Measurements from ENCODE around the gene FBXO5. TPM values are rescaled to one million over a fixed set of nuclear protein-coding genes. Genes with fewer than 3 reads are reported as not detected.

FBXO5 gene
- total and polyA plus RNA-seq, 4 donors, result 1.8 to 10.5 (median 3.5) TPM

DNA sequence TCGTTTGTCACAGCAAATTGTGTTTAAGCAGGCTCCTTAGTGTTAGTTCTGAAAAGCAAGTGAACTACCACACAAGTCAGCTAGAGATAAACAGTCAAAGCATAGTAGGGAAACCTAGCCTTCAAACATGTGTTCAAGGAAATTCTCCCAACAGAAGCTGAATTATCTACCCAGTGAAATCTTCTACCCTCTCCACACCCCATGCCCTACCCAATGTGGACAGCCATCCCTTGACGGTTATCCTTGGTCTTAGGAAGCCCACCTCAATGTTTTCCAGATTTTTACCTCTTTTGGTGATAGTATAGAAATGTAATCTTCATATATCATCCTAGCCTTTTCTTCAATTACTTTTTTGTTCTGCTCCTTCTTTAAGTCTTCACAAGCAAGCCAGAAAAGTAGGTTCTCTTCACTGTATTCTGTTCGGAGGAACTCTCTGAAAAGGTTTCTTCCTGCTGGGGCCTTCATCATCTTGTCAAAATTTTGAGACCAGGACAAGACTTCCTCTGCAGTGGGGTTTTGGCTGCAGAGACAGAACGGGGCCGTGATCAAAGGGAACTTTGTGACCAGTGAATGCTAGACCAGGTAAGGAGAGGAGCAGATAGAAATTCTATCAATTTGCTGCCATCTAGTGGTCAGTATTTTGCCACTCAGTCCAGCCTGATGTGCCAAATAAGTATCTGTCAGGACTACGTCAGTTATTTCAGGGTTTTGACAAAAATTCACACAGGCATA is 41.3 kb upstream of the FBXO5 start:
- no peaks in the 10 kb centered on the region for H3K36me3 ChIP-seq (ENCODE audit: control insufficient read depth in 4 of 4, insufficient read depth in 4 of 4, low read length in 4 of 4)
- ATAC-seq (ENCODE audit: insufficient read depth, low FRiP score) (peak; percentile 86), DNase-seq (peak; percentile 17 to 67 (median 45))
- H3K27ac ChIP-seq (ENCODE audit: low read depth in 1 of 2, low read length in 1 of 2), result no peak overlapping the region
- H3K27me3 ChIP-seq (ENCODE audit: control insufficient read depth in 3 of 3, insufficient read depth in 3 of 3, low read length in 2 of 3), result no peaks in the 10 kb centered on the region
- TF ChIP-seq, protein P1, sequence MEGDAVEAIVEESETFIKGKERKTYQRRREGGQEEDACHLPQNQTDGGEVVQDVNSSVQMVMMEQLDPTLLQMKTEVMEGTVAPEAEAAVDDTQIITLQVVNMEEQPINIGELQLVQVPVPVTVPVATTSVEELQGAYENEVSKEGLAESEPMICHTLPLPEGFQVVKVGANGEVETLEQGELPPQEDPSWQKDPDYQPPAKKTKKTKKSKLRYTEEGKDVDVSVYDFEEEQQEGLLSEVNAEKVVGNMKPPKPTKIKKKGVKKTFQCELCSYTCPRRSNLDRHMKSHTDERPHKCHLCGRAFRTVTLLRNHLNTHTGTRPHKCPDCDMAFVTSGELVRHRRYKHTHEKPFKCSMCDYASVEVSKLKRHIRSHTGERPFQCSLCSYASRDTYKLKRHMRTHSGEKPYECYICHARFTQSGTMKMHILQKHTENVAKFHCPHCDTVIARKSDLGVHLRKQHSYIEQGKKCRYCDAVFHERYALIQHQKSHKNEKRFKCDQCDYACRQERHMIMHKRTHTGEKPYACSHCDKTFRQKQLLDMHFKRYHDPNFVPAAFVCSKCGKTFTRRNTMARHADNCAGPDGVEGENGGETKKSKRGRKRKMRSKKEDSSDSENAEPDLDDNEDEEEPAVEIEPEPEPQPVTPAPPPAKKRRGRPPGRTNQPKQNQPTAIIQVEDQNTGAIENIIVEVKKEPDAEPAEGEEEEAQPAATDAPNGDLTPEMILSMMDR (IDR thresholded peaks at IDR 0.05; ENCODE audit: control extremely low read depth, extremely low read depth), result peak; percentile 59
- no peak overlapping the region for H3K4me3 ChIP-seq
- no peak overlapping the region for H3K9ac ChIP-seq (ENCODE audit: insufficient read depth in 1 of 2, low read length in 2 of 2)
- H3K4me1 ChIP-seq (ENCODE audit: control insufficient read depth in 5 of 5, insufficient read depth in 5 of 5, low read length in 5 of 5), result no peaks in the 10 kb centered on the region
- H3K9me3 ChIP-seq (ENCODE audit: control insufficient read depth in 4 of 4, insufficient read depth in 3 of 4, low read length in 3 of 4), result no peaks in the 10 kb centered on the region
- WGBS, 2 donors, result 43 to 44% methylated on average over 6 of the region's 6 CpGs

DNA sequence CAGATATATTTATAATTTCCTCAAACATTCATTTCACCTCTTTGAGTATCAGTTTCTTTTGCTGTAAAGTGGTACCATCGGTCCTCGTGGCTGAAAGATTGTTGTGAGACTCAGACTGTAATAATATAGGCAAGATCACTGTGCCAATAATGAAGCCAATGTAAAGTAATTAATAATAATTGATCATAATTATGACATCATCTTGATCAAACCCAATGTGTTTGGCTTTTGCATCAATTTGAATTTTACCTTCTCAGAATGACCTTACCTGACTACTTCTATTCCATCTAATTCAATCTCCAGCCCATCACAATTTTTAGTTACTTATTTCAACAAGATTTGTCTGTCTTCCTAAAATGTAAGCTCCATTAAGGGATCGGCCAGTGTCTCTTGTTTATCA is 35.5 kb upstream of the FBXO5 start:
- Histone ChIP-seq H3K27ac (ENCODE audit: low read depth in 1 of 2, low read length in 1 of 2) (no peak overlapping the region), H3K9ac (ENCODE audit: insufficient read depth in 1 of 2, low read length in 2 of 2) (no peak overlapping the region), H3K9me3 (ENCODE audit: control insufficient read depth in 4 of 4, insufficient read depth in 3 of 4, low read length in 3 of 4) (no peaks in the 10 kb centered on the region), H3K27me3 (ENCODE audit: control insufficient read depth in 3 of 3, insufficient read depth in 3 of 3, low read length in 2 of 3) (no peaks in the 10 kb centered on the region), H3K4me1 (ENCODE audit: control insufficient read depth in 5 of 5, insufficient read depth in 5 of 5, low read length in 5 of 5) (no peaks in the 10 kb centered on the region), H3K36me3 (ENCODE audit: control insufficient read depth in 4 of 4, insufficient read depth in 4 of 4, low read length in 4 of 4) (no peaks in the 10 kb centered on the region), H3K4me3 (no peak overlapping the region)
- no peak for ATAC-seq (ENCODE audit: insufficient read depth, low FRiP score)
- 93 to 96% methylated on average over 3 of the region's 3 CpGs for WGBS, 2 donors
- no peak for DNase-seq
- TF ChIP-seq, protein P1 (IDR thresholded peaks at IDR 0.05; ENCODE audit: control extremely low read depth, extremely low read depth), result no peak

DNA sequence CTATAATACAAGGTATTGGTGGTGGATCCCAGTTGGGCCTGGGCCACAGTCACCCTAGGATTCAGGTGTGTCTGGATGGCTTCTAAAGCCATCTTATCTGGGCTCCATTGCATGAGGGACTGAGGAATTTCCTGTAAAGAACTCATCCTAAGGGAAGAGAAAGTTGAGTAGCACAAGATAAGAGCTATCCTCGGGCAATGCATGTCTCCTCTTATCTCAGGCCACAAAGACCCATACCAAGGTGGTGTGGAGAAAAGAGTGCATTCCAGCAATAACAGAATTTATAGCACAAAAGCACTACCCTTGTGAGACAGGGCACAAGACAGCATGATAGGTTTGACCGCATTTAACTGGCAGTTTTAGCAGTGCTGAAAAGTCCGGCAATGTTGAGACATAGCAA is 34.0 kb upstream of the FBXO5 start:
- ATAC-seq (ENCODE audit: insufficient read depth, low FRiP score) (no peak), DNase-seq (no peak)
- Histone ChIP-seq H3K4me1 (ENCODE audit: control insufficient read depth in 5 of 5, insufficient read depth in 5 of 5, low read length in 5 of 5) (no peaks in the 10 kb centered on the region), H3K4me3 (no peak overlapping the region), H3K9me3 (ENCODE audit: control insufficient read depth in 4 of 4, insufficient read depth in 3 of 4, low read length in 3 of 4) (no peaks in the 10 kb centered on the region), H3K27me3 (ENCODE audit: control insufficient read depth in 3 of 3, insufficient read depth in 3 of 3, low read length in 2 of 3) (no peaks in the 10 kb centered on the region), H3K9ac (ENCODE audit: insufficient read depth in 1 of 2, low read length in 2 of 2) (no peak overlapping the region), H3K36me3 (ENCODE audit: control insufficient read depth in 4 of 4, insufficient read depth in 4 of 4, low read length in 4 of 4) (no peaks in the 10 kb centered on the region), H3K27ac (ENCODE audit: low read depth in 1 of 2, low read length in 1 of 2) (no peak overlapping the region)
- TF ChIP-seq, protein P1 (IDR thresholded peaks at IDR 0.05; ENCODE audit: control extremely low read depth, extremely low read depth), result no peak
- 80 to 86% methylated on average over 3 of the region's 3 CpGs for WGBS, 2 donors

Data from lung (tissue), 12 donors.